Activated CD8-positive, alpha-beta memory T cell treated with anti-CD3 and anti-CD28 coated beads, Interleukin-2, amount 50 U/mL, for 24 hours (primary cell): ENCODE results near the gene TGM6.
"Not testable (repeated sequence)": the region's sequence is repeated elsewhere in the genome, so short reads cannot be mapped to it uniquely, and the experiment has no call there.

Experiments used
- DNase-seq: peaks from one replicate; pipeline ENCODE4 v3.0.0-alpha.2; 2020; ENCODE audit errors: extremely low read depth

TGM6 gene

GRCh38 chr20:2398449-2398848 lies 17.7 kb downstream of the TGM6 start:
- no peak for DNase-seq

GRCh38 chr20:2399390-2399789 lies 18.7 kb downstream of the TGM6 start:
- DNase-seq, result no peak

- DNase-seq, result no peak
Measured at GRCh38 chr20:2400290-2400689, 19.6 kb downstream of the TGM6 start.

- DNase-seq, result no peak
Measured at GRCh38 chr20:2401527-2401926, 20.8 kb downstream of the TGM6 start.

- DNase-seq, result no peak
Measured at GRCh38 chr20:2402271-2402980, 21.7 kb downstream of the TGM6 start.

GRCh38 chr20:2403291-2404052 lies 22.8 kb downstream of the TGM6 start:
- no peak for DNase-seq

GRCh38 chr20:2405693-2406065 lies 25.0 kb downstream of the TGM6 start:
- DNase-seq, result no peak

GRCh38 chr20:2407355-2407754 lies 26.7 kb downstream of the TGM6 start:
- DNase-seq, result not testable (repeated sequence)

GRCh38 chr20:2408111-2408510 lies 27.4 kb downstream of the TGM6 start:
- no peak for DNase-seq

- no peak for DNase-seq
Measured at GRCh38 chr20:2416541-2417212, 36.0 kb downstream of the TGM6 start.

GRCh38 chr20:2417213-2417541 lies 36.5 kb downstream of the TGM6 start:
- no peak for DNase-seq

DNA sequence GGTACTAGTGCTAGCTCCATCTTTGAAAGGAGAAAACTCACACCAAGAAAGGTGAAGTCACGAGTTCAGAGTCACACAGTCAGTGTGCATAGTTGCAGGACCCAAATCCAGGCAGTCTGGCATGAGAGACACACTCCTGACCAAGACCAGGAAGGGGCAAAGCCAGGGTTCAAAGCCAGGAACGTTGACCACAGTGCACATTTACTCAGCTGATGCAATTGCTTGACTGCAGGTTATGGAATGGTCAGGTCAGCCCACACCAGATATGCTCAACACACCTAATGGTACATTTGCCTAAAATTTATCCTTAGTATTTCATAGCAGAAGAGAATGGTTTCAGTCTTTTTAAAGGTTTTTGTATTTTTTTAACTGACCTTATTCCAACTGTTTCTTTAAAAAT lies 37.7 kb downstream of the TGM6 start:
- DNase-seq, result no peak

DNA sequence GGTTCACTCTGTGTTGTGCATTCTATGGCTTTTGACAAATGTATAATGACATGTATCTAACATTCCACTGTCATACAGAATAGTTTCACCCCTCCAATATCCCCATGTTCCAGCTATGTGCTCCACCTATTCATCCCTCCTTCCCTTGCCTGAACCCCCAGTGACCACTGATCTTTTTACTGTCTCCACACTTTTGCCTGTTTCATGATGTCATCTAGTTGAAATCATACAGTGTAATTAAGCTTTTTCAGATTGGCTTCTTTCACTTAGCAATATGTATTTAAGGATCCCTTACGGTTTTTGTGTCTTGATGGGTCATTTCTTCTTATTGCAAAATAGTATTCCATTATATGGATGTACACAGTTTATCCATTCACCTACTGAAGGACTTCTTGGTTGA lies 39.8 kb downstream of the TGM6 start:
- no peak for DNase-seq

- DNase-seq, result no peak
Measured at GRCh38 chr20:2421247-2421646, 40.5 kb downstream of the TGM6 start.

DNA sequence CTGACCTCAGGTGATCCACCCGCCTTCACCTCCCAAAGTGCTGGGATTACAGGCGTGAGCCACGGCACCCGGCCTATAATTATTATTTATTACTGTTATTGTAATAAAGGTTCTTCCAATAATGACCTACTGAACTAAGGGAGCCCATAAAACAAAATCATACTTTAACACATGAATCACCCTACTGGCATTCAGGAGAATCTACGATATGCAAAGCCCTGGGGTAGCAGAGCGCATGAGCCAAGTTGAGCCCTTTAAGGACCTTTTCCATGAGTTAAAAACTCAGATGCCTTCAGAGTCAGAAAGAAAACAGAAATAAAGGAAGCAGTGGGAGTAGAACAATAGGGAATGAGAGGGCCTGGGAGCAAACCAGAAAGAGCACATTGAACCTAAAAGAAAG lies 48.4 kb downstream of the TGM6 start:
- no peak for DNase-seq

- no peak for DNase-seq
Measured at GRCh38 chr20:2430538-2430937, 49.8 kb downstream of the TGM6 start.

GRCh38 chr20:2431185-2431584 lies 50.5 kb downstream of the TGM6 start:
- DNase-seq, result no peak

- DNase-seq, result no peak
Measured at GRCh38 chr20:2446845-2447244, 66.1 kb downstream of the TGM6 start.

DNA sequence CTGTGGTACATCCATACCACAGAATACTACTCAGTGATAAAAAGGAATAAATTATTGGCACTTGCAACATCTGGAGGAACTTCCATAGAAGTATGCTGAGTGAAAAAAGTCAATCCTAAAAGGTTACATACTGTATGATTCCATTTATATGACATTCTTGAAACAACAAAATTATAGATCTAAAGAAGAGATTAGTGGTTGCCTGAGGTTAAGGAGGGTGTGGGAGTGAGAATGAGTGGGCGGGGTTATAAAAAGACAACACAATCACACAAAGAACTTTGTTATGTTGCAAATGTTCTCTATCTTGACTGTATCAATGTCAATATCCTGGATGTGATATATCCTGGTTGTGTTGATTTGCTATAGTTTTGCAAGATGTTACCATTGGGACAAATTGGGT lies 68.7 kb downstream of the TGM6 start:
- DNase-seq, result no peak

DNA sequence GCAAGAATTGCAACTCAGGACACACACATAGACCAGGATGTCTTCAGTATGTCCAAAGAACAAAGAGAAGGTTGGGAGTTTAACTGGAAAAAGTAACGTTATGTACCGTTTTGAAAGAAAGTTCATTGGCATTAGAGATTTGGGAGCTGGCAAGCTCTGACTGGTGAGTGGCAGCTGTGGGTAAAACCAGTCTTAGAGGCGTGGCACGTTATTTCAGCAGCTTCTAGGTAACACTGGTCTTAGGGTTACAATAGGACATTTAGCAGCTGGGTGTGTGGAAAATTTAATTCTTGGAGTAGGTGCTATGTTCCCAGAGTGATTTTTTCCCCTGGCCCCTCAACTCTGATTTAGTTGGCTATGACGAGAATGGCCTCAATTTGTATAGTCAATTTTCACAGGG lies 70.7 kb downstream of the TGM6 start:
- no peak for DNase-seq

- no peak for DNase-seq
Measured at GRCh38 chr20:2451939-2452732, 71.4 kb downstream of the TGM6 start.

DNA sequence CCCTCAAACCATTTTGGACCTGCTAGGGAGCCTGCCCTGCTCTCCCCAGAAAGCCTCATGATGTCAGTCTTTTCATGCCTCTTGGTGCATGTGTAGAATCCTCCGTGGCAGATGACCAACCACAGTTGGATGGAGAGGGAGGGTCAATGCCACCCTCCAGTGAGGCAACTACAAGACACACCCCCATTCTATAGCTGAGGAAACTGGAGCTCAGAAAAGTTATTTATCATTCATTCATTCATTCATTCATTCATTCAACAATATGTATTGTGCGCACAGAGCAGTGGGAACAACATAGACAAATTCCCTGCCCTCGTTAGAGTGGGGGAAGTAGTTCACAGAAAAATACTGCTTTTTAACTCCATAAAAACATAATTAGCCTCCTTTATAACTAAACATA lies 73.1 kb downstream of the TGM6 start:
- DNase-seq, result no peak
